Testis (tissue), 3 donors: ENCODE measurements around the gene B4GALNT2. TPM values are rescaled to one million over a fixed set of nuclear protein-coding genes. Genes with fewer than 3 reads are reported as not detected.

ENCODE experiments used
- DNase-seq: peaks from one replicate; pipeline ENCODE4 v3.0.0-alpha.2; 2019
- H3K27ac ChIP-seq, 2 donors: fragments of 200-600 bp; sonication (generic); one replicate each; pipeline ENCODE4 v1.5.1; 2019
- H3K27me3 ChIP-seq: fragments of 200-600 bp; sonication (generic); one replicate; pipeline ENCODE4 v1.5.1; 2019
- H3K36me3 ChIP-seq: fragments of 200-600 bp; sonication (generic); one replicate; pipeline ENCODE4 v1.5.1; 2017; ENCODE audit warnings: low read depth; ENCODE audit errors: missing control alignments
- H3K4me1 ChIP-seq: fragments of 200-600 bp; sonication (generic); one replicate; pipeline ENCODE4 v1.5.1; 2019
- H3K4me3 ChIP-seq, 2 donors: fragments of 200-600 bp; sonication (generic); one replicate each; pipeline ENCODE4 v1.5.1; 2017 to 2019
- H3K9me3 ChIP-seq: fragments of 200-600 bp; sonication (generic); one replicate; pipeline ENCODE4 v1.5.1; 2017
- CTCF ChIP-seq, 3 experiments: fragments of 450-650 bp in 2 of 3; fragments of 200-600 bp in 1 of 3; sonication (generic) in 1 of 3; IDR thresholded peaks; one replicate each; pipeline ENCODE4 v1.5.1; 2016 to 2019; ENCODE audit warnings: antibody characterized with exemption in 3 of 3, mild to moderate bottlenecking in 2 of 3, moderate library complexity in 1 of 3
- POLR2A ChIP-seq: fragments of 450-650 bp; IDR thresholded peaks from one replicate; pipeline ENCODE4 v1.6.1; 2017; ENCODE audit warnings: antibody characterized with exemption, mild to moderate bottlenecking, moderate library complexity
- WGBS, 2 donors: methylation state at CpG; one replicate each; pipeline ENCODE4 v1.1.5; 2018; 5-methylcytosine and 5-hydroxymethylcytosine counted together
- intact Hi-C: fragments of 100-400 bp; cut with DNase I; formaldehyde crosslinking; loops from one replicate; pipeline ENCODE4 v1.15.1; 2023; ENCODE audit warnings: low total_unique reads
- polyA plus RNA-seq: library from polyadenylated mRNA; stranded (reverse); fragments of 350-450 nt; fragmentation: Illumina TruSeq; extraction: RNeasy Lipid Tissue Mini Kit (QIAGEN cat#74804); gene quantifications from one replicate; pipeline ENCODE4 v1.2.3, GENCODE V29; 2014; ENCODE audit warnings: low read depth, low replicate concordance; ENCODE audit not compliant: insufficient read depth
- total RNA-seq, 2 donors: library from RNA; depleted of rRNA; stranded (reverse); fragments of >200 nt; gene quantifications; one replicate each; pipeline ENCODE4 v1.2.3, GENCODE V29; 2016

The B4GALNT2 gene
- total and polyA plus RNA-seq, 3 donors from 2014 or later, result 0.24 to 0.69 (median 0.37) TPM

- H3K4me3 ChIP-seq, result no peak overlapping the region
- H3K27ac ChIP-seq, result no peak overlapping the region
- DNase-seq, result no peak
- TF ChIP-seq CTCF (IDR thresholded peaks at IDR 0.05) (no peak), POLR2A (no peak)
- H3K9me3 ChIP-seq, result no peaks in the 10 kb centered on the region
- 75 to 76% methylated on average over 4 of the region's 4 CpGs for WGBS, 2 donors
- no peaks in the 10 kb centered on the region for H3K36me3 ChIP-seq
- intact Hi-C loops, result no loop called here
- no peaks in the 10 kb centered on the region for H3K27me3 ChIP-seq
- no peaks in the 10 kb centered on the region for H3K4me1 ChIP-seq
Measured at GRCh38 chr17:49195751-49196150, 63.2 kb downstream of the B4GALNT2 start.

DNA sequence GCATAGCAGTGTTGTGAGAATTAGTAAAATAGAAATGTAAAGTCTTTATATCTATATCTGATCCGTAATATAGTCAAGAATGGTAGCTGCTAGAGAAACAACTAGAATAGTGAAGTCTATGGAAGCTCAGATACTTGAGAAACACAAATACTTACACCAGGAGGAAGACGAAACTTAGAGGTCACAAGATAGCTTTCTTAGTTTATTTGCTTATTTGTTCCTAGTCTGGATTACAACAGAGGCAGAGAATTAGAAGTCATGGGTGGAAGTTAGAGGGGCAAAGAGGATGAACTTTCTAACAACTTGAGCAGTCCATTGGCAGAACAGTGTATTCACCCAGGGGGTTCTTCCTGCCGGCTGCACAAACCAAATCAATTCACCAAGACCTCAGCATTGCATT is 64.0 kb downstream of the B4GALNT2 start:
- H3K36me3 ChIP-seq, result no peaks in the 10 kb centered on the region
- no peak for TF ChIP-seq POLR2A
- TF ChIP-seq CTCF (IDR thresholded peaks at IDR 0.05), result no peak
- H3K27me3 ChIP-seq, result no peaks in the 10 kb centered on the region
- H3K4me1 ChIP-seq, result no peaks in the 10 kb centered on the region
- no peak for DNase-seq
- H3K4me3 ChIP-seq, result no peak overlapping the region
- intact Hi-C loops, result no loop called here
- H3K27ac ChIP-seq, result no peak overlapping the region
- 83% methylated on average over 3 of the region's 3 CpGs for WGBS, 2 donors
- no peaks in the 10 kb centered on the region for H3K9me3 ChIP-seq

DNA sequence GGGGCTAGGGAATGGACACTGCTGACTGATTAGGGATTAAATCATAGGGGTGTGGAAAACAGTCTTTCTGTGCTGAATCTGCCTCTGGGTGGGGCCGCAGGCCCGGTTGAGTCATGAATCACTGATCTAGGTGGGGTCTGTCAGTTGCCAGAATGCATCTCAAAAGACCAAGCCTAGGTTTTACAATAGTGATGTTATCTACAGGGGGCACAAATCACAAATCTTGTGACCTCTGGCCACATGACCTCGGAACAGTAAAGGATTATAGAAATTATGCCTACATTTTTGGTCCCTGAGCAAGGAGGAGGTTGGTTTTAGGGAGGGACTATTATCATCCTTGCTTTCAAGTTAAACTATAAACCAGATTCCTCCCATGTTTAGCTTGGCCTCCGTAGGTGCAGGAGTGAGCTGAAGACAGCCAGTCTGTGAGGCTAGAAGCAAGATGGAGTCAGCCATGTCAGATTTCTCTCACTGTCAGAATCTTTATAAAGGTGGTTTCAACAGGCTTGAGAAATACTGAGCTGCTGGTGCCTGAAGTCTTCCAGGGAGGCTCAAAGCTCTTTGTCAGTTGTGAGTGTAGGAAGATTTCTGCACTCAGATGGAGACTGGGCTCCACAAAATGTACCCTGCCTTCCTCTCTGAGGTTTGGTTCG is 64.9 kb downstream of the B4GALNT2 start:
- intact Hi-C loops, result no loop called here
- DNase-seq, result no peak
- Histone ChIP-seq H3K27ac (no peak overlapping the region), H3K4me3 (no peak overlapping the region), H3K9me3 (no peaks in the 10 kb centered on the region), H3K36me3 (no peaks in the 10 kb centered on the region), H3K4me1 (no peaks in the 10 kb centered on the region), H3K27me3 (no peaks in the 10 kb centered on the region)
- TF ChIP-seq CTCF (IDR thresholded peaks at IDR 0.05) (no peak), POLR2A (no peak)
- 62 to 70% methylated on average over 5 of the region's 5 CpGs for WGBS, 2 donors

GRCh38 chr17:49198211-49198610 is 65.6 kb downstream of the B4GALNT2 start:
- Histone ChIP-seq H3K4me3 (no peak overlapping the region), H3K27ac (no peak overlapping the region), H3K4me1 (no peaks in the 10 kb centered on the region), H3K27me3 (no peaks in the 10 kb centered on the region), H3K36me3 (no peaks in the 10 kb centered on the region), H3K9me3 (no peaks in the 10 kb centered on the region)
- DNase-seq, result no peak
- TF ChIP-seq CTCF (IDR thresholded peaks at IDR 0.05), result no peak
- no peak for TF ChIP-seq POLR2A
- intact Hi-C loops, result no loop called here
- 85 to 88% methylated on average over 2 of the region's 2 CpGs for WGBS, 2 donors

DNA sequence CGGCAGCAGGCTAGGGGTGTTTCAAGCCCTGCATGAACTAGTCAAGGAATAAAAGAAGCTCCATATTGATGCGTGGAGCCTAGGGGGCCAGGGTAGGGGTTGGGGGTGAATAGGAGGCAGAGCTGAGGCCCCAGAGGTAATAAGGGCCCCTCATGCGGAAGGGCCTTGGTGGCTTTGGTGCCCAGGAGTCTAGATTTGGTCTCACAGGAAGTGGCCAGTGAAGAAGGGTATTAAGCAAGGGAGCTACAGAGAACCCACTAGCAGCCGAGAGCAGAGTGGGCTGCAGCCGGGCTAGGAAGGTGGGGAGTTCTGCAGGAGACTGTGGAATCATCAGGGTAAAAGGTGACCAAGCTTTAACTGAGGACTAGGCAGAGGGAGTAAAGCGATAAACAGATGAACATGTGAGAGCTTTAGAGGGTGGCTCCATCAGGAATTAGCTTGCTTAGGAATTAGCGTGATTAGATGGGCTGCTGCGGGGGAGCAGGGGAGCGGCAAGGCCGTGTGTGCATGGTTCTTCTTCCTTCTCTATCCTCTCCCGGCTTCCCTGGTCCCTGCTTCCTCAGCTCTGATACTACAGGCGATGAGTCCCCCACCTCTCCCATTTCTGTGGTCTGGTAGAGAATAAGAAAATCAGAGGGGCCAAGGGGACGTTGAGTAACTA is 68.0 kb downstream of the B4GALNT2 start:
- WGBS, 2 donors, result 71 to 79% methylated on average over 13 of the region's 13 CpGs
- TF ChIP-seq CTCF (IDR thresholded peaks at IDR 0.05) (no peak), POLR2A (no peak)
- intact Hi-C loops, result no loop called here

More for the DNA sequence above, 68.0 kb downstream of the B4GALNT2 start:
- H3K4me1 ChIP-seq, result no peaks in the 10 kb centered on the region
- no peak overlapping the region for H3K4me3 ChIP-seq
- no peaks in the 10 kb centered on the region for H3K9me3 ChIP-seq
- H3K36me3 ChIP-seq, result no peaks in the 10 kb centered on the region
- DNase-seq, result no peak
- H3K27me3 ChIP-seq, result no peaks in the 10 kb centered on the region
- no peak overlapping the region for H3K27ac ChIP-seq
